GM06990 (cell line): ENCODE measurements around the gene EGLN3.
"Not testable (repeated sequence)": the region's sequence is repeated elsewhere in the genome, so short reads cannot be mapped to it uniquely, and the experiment has no call there.

ENCODE experiments used
- DNase-seq: peaks from one replicate; pipeline ENCODE4 v3.0.0-alpha.2; 2011; ENCODE audit not compliant: insufficient read length; ENCODE audit errors: extremely low read depth
- H3K27me3 ChIP-seq: replicated peaks from 2 replicates; pipeline ENCODE4 v1.6.0; 2011; ENCODE audit warnings: low read length; ENCODE audit not compliant: control insufficient read depth, insufficient read depth
- H3K36me3 ChIP-seq: 2 replicates; pipeline ENCODE4 v1.5.1; 2011; ENCODE audit warnings: low read length; ENCODE audit not compliant: control insufficient read depth, insufficient read depth
- H3K4me3 ChIP-seq: replicated peaks from 2 replicates; pipeline ENCODE4 v1.5.1; 2011; ENCODE audit warnings: low read depth, mild to moderate bottlenecking, control low read depth, low read length
- TF ChIP-seq, protein P1 (sequence below): IDR thresholded peaks from 2 replicates; pipeline ENCODE4 v1.5.1; 2011; ENCODE audit warnings: low read length, control low read depth, mild to moderate bottlenecking, inconsistent platforms; ENCODE audit not compliant: insufficient read depth, poor library complexity, severe bottlenecking

Gene EGLN3

DNA sequence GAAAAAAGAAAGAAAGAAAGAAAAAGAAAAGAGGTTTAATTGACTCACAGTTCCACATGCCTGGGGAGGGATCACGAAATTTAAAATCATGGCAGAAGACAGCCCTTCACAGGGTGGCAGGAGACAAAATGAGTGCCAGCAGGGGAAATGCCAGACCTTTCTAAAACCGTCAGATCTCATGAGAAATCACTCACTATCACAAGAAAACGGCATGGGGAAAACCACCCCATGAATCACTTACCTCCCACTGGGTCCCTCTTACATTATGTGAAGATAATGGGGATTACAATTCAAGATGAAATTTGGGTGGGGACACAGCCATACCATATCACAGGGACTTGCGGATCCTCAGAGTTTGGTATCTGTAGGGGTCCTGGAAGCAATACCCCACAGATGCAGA lies 16.3 kb upstream of the EGLN3 start:
- no peak overlapping the region for H3K4me3 ChIP-seq
- TF ChIP-seq, protein P1, sequence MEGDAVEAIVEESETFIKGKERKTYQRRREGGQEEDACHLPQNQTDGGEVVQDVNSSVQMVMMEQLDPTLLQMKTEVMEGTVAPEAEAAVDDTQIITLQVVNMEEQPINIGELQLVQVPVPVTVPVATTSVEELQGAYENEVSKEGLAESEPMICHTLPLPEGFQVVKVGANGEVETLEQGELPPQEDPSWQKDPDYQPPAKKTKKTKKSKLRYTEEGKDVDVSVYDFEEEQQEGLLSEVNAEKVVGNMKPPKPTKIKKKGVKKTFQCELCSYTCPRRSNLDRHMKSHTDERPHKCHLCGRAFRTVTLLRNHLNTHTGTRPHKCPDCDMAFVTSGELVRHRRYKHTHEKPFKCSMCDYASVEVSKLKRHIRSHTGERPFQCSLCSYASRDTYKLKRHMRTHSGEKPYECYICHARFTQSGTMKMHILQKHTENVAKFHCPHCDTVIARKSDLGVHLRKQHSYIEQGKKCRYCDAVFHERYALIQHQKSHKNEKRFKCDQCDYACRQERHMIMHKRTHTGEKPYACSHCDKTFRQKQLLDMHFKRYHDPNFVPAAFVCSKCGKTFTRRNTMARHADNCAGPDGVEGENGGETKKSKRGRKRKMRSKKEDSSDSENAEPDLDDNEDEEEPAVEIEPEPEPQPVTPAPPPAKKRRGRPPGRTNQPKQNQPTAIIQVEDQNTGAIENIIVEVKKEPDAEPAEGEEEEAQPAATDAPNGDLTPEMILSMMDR = no peak
- no peaks in the 10 kb centered on the region for H3K36me3 ChIP-seq
- no peak for DNase-seq
- H3K27me3 ChIP-seq = no peaks in the 10 kb centered on the region

DNA sequence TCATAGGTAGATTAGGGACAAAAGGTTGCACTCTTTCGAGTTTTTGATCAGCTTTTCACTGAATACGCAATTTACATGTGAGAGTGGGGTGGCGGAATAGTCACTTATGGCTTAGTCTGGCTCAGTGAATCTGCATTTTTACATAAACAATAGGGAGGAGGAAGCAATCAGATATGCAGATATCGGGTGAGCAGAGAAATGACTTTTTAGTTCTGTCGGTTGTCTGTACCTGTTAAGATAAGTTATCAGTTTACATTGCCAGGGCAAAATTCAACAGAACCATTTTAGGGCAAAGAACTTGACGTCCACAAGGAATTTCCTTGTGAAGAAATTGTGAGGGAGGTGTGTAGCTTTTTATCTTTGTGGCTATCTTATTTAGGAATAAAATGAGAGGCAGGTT lies 15.4 kb upstream of the EGLN3 start:
- no peak overlapping the region for H3K4me3 ChIP-seq
- TF ChIP-seq, protein P1 = no peak
- no peaks in the 10 kb centered on the region for H3K36me3 ChIP-seq
- no peaks in the 10 kb centered on the region for H3K27me3 ChIP-seq
- no peak for DNase-seq

GRCh38 chr14:33964599-33965317 lies 13.9 kb upstream of the EGLN3 start:
- TF ChIP-seq, protein P1 = no peak
- no peak for DNase-seq
- no peak overlapping the region for H3K4me3 ChIP-seq
- H3K27me3 ChIP-seq = no peaks in the 10 kb centered on the region
- no peaks in the 10 kb centered on the region for H3K36me3 ChIP-seq

DNA sequence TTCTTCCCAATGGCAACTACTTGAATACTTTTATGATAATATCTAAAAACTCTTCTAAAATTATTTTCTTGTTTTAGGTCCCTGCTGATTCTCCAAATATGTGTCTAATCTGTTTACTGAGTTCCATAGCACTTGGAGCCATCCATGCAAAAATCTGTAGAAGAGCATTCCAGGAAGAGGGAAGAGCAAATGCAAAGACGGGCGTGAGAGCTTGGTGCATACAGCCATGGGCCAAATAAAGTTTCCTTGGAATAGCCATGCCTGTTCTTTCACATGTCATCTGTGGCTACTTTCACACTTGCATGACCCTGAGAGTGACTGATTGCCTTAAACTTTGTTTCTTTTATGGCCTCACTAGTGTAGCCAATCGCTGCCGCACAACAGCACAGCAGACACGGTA lies 13.0 kb upstream of the EGLN3 start:
- H3K27me3 ChIP-seq = no peaks in the 10 kb centered on the region
- TF ChIP-seq, protein P1 = no peak
- no peak for DNase-seq
- H3K4me3 ChIP-seq = no peak overlapping the region
- H3K36me3 ChIP-seq = no peaks in the 10 kb centered on the region

- DNase-seq, H3K4me3 ChIP-seq, H3K27me3 ChIP-seq, H3K36me3 ChIP-seq: not testable (repeated sequence)
Observed at GRCh38 chr14:33962466-33962865, 11.6 kb upstream of the EGLN3 start.

DNA sequence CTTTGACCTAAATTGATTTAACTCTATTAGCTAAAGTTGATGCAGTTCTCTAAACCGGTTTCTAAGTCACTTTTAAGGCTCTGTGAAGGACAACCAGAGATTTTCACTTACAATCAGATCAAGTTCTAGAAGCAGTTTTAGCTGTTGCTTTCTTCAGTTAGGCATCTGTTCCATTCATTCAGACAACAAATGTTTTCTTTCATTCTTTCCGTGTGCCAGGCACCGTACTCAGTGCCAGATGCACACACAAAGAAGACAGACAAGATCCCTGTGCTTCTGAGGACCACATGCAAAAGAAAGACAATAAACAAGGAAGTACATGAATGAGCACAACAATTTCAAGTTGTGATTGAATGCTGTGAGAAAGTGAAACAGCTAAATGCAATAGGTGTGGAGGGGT lies 11.1 kb upstream of the EGLN3 start:
- no peak for DNase-seq
- Histone ChIP-seq H3K36me3 (no peaks in the 10 kb centered on the region), H3K4me3 (no peak overlapping the region), H3K27me3 (no peaks in the 10 kb centered on the region)
- TF ChIP-seq, protein P1 = no peak
